K562 (cell line): ENCODE measurements around the gene UIMC1. TPM values are rescaled to one million over a fixed set of nuclear protein-coding genes. Genes with fewer than 3 reads are reported as not detected.
A peak's percentile ranks its signal among the peaks of the same experiment; 100 is the strongest.

Source experiments
- ATAC-seq: fragments of 200-7000 bp; cut with Tn5 transposase; 3 replicates; pipeline ENCODE4 v1.9.1; 2020; ENCODE audit warnings: moderate library complexity
- BruUV-seq: library from RNA; stranded (reverse); fragments of 400-500 nt; replicated peaks from 2 replicates; lab custom pipeline; 2021; lab: Mats Ljungman, UMichigan
- CTCF ChIA-PET: fragments of 300-600 bp; formaldehyde crosslinking; extraction: SDS; loops from one replicate; lab custom pipeline; 2021; ENCODE audit warnings: low intra/inter-chr PET ratio; lab: Yijun Ruan, JAX
- POLR2A ChIA-PET: fragments of 300-600, 350-650 bp; sonication (Branson Sonifier 250); formaldehyde crosslinking; extraction: SDS; loops from one replicate; lab custom pipeline; 2021; ENCODE audit warnings: antibody characterized with exemption, inconsistent platforms; lab: Yijun Ruan, JAX
- DNase-seq, 4 experiments: peaks; one replicate each; pipeline versions ENCODE4 v3.0.0 to v3.0.0-alpha.2; 2011 to 2018; ENCODE audit warnings: low spot score in 3 of 4, mixed read lengths in 3 of 4; ENCODE audit errors: extremely low read depth in 1 of 4
- FAIRE-seq: peaks from 2 replicates; lab custom pipeline; 2011; peaks lifted over from hg19 to GRCh38; lab: Jason Lieb, UNC
- H2AFZ ChIP-seq: 2 replicates; pipeline ENCODE4 v1.6.0; 2011; ENCODE audit warnings: low read depth, low read length, control low read depth, inconsistent platforms
- H3K27ac ChIP-seq: fragments of 200-600 bp; 3 replicates; pipeline ENCODE4 v1.8.0; 2011; ENCODE audit warnings: low read depth, mild to moderate bottlenecking, control low read depth, inconsistent platforms, low read length, moderate library complexity, mixed read lengths; ENCODE audit errors: extremely low read depth
- H3K27me3 ChIP-seq, 2 experiments: fragments of 300-600 bp in 1 of 2; 2 replicates in 1 of 2; 3 replicates in 1 of 2; pipeline versions ENCODE4 v1.6.0 to v1.8.0; 2011; ENCODE audit warnings: inconsistent platforms in 2 of 2, low read length in 2 of 2, mild to moderate bottlenecking in 1 of 2, mixed read lengths in 1 of 2, moderate library complexity in 1 of 2; ENCODE audit not compliant: control insufficient read depth in 2 of 2, insufficient read depth in 2 of 2
- H3K36me3 ChIP-seq: fragments of 300-600 bp; 3 replicates; pipeline ENCODE4 v1.8.0; 2011; ENCODE audit warnings: mild to moderate bottlenecking, low read length, inconsistent platforms; ENCODE audit not compliant: control insufficient read depth, insufficient read depth
- H3K4me1 ChIP-seq, 2 experiments: fragments of 200-600 bp in 1 of 2; replicated peaks in 1 of 2; 2 replicates in 1 of 2; 3 replicates in 1 of 2; pipeline versions ENCODE4 v1.5.1 to v1.8.0; 2011; ENCODE audit warnings: inconsistent platforms in 2 of 2, low read length in 2 of 2, mild to moderate bottlenecking in 1 of 2, mixed read lengths in 1 of 2, moderate library complexity in 1 of 2; ENCODE audit not compliant: control insufficient read depth in 2 of 2, insufficient read depth in 2 of 2
- H3K4me2 ChIP-seq: 2 replicates; pipeline ENCODE4 v1.6.1; 2011; ENCODE audit warnings: low read length, control low read depth, inconsistent platforms, mixed read lengths; ENCODE audit not compliant: insufficient read depth
- H3K4me3 ChIP-seq: fragments of 200-600 bp; sonication (generic), shearing (Covaris generic); 2 replicates; pipeline ENCODE4 v1.5.1; 2016; ENCODE audit warnings: control low read depth, inconsistent platforms
- H3K79me2 ChIP-seq: fragments of 200-600 bp; 3 replicates; pipeline ENCODE4 v1.8.0; 2011; ENCODE audit warnings: low read length, inconsistent platforms; ENCODE audit not compliant: control insufficient read depth, insufficient read depth
- H3K9ac ChIP-seq, 2 experiments: 2 replicates each; pipeline versions ENCODE4 v1.6.0 to v1.6.1; 2011; ENCODE audit warnings: low read depth in 2 of 2, low read length in 2 of 2, control low read depth in 1 of 2, inconsistent platforms in 1 of 2, mild to moderate bottlenecking in 1 of 2, mixed read lengths in 1 of 2; ENCODE audit not compliant: insufficient read depth in 1 of 2
- H3K9me1 ChIP-seq: one replicate; pipeline ENCODE4 v1.6.0; 2011; ENCODE audit warnings: inconsistent platforms, mild to moderate bottlenecking, low read length, moderate library complexity; ENCODE audit not compliant: control insufficient read depth, insufficient read depth
- H3K9me3 ChIP-seq: replicated peaks from 2 replicates; pipeline ENCODE4 v1.5.1; 2011; ENCODE audit warnings: low read depth, low read length, inconsistent platforms; ENCODE audit not compliant: control insufficient read depth, insufficient read depth
- H4K20me1 ChIP-seq: replicated peaks from 2 replicates; pipeline ENCODE4 v1.6.1; 2011; ENCODE audit warnings: low read length, inconsistent platforms, mixed read lengths; ENCODE audit not compliant: control insufficient read depth, insufficient read depth
- ARID2 ChIP-seq: fragments of 450-650 bp; IDR thresholded peaks from 2 replicates; pipeline ENCODE4 v1.6.1; 2017; ENCODE audit warnings: antibody characterized with exemption, mild to moderate bottlenecking
- CEBPB ChIP-seq: fragments of 450-650 bp; IDR thresholded peaks from 2 replicates; pipeline ENCODE4 v1.6.1; 2016; ENCODE audit warnings: missing genetic modification characterization, missing compliant biosample characterization
- CEBPG ChIP-seq, 3 experiments: fragments of 200-800 bp in 1 of 3; sonication (Bioruptor generic) in 1 of 3; sonication (generic) in 1 of 3; formaldehyde crosslinking in 1 of 3; IDR thresholded peaks in 2 of 3; conservative IDR thresholded peaks in 1 of 3; 2 replicates each; pipeline versions ENCODE4 v1.6.1 to v1.8.0; 2016 to 2022; ENCODE audit warnings: missing compliant biosample characterization in 2 of 3, missing genetic modification characterization in 2 of 3, mild to moderate bottlenecking in 1 of 3, missing genetic modification reagents in 1 of 3
- CTBP1 ChIP-seq: fragments of 450-650 bp; IDR thresholded peaks from 2 replicates; pipeline ENCODE4 v1.6.1; 2016; ENCODE audit warnings: borderline replicate concordance
- FOXA3 ChIP-seq, 2 experiments: fragments of 450-650 bp in 1 of 2; sonication (generic) in 1 of 2; formaldehyde crosslinking; IDR thresholded peaks in 1 of 2; conservative IDR thresholded peaks in 1 of 2; 2 replicates each; pipeline versions ENCODE4 v1.4.0 to v1.8.0; 2020 to 2022; ENCODE audit warnings: mild to moderate bottlenecking in 2 of 2, missing genetic modification reagents in 1 of 2
- HMBOX1 ChIP-seq: sonication (generic); IDR thresholded peaks from 2 replicates; pipeline ENCODE4 v1.6.1; 2016
- KDM4B ChIP-seq, 2 experiments: fragments of 450-650 bp in 1 of 2; sonication (generic) in 1 of 2; IDR thresholded peaks; 2 replicates each; pipeline ENCODE4 v1.6.1; 2016 to 2017; ENCODE audit warnings: borderline replicate concordance in 2 of 2, antibody characterized with exemption in 1 of 2, low read depth in 1 of 2, mild to moderate bottlenecking in 1 of 2
- MEF2D ChIP-seq: conservative IDR thresholded peaks from 2 replicates; pipeline ENCODE4 v1.6.1; 2016; ENCODE audit warnings: low read depth, missing genetic modification characterization, missing compliant biosample characterization
- PHF20 ChIP-seq: fragments of 450-650 bp; IDR thresholded peaks from 2 replicates; pipeline ENCODE4 v1.6.1; 2018; ENCODE audit not compliant: partially characterized antibody
- RAD21 ChIP-seq, 2 experiments: fragments of 250-450 bp in 1 of 2; fragments of 450-650 bp in 1 of 2; sonication (Bioruptor Pico) in 1 of 2; formaldehyde crosslinking in 1 of 2; IDR thresholded peaks in 1 of 2; conservative IDR thresholded peaks in 1 of 2; 2 replicates each; pipeline versions ENCODE4 v1.4.0 to v1.8.0; 2020 to 2022; ENCODE audit warnings: mild to moderate bottlenecking in 2 of 2, moderate library complexity in 1 of 2
- RBBP5 ChIP-seq: fragments of 200-600 bp; sonication (generic); IDR thresholded peaks from 2 replicates; pipeline ENCODE4 v1.6.1; 2012; ENCODE audit warnings: borderline replicate concordance, mild to moderate bottlenecking, low read length, control low read depth, inconsistent platforms; ENCODE audit not compliant: insufficient read depth, poor library complexity, severe bottlenecking
- ZNF436 ChIP-seq: fragments of 250-450, 450-650 bp; sonication (Bioruptor Pico); formaldehyde crosslinking; IDR thresholded peaks from 2 replicates; pipeline ENCODE4 v1.7.0; 2020; ENCODE audit warnings: mild to moderate bottlenecking
- WGBS: fragments of 100-300 bp; shearing (Covaris generic); methylation state at CpG from one replicate; pipeline ENCODE4 v1.1.6; 2016; ENCODE audit warnings: low coverage, mixed read lengths; ENCODE audit not compliant: insufficient coverage; ENCODE audit errors: missing lambda C conversion rate; 5-methylcytosine and 5-hydroxymethylcytosine counted together
- in situ Hi-C: fragments of 300-500 bp; cut with MboI; formaldehyde crosslinking; loops from 4 replicates; pipeline ENCODE4 v1.15.0; 2018; ENCODE audit warnings: inconsistent platforms, mixed read lengths
- intact Hi-C: fragments of 100-400 bp; cut with micrococcal nuclease; formaldehyde crosslinking; loops from 2 replicates; pipeline ENCODE4 v1.14.2; 2022
- polyA plus RNA-seq, 8 experiments: library from polyadenylated mRNA; depleted of rRNA in 4 of 8; stranded (reverse) in 5 of 8; unstranded in 3 of 8; fragments of >200 nt; fragmentation: Nextera tagmentation in 2 of 8; fragmentation: Illumina TruSeq in 1 of 8; extraction: Ambion mirVana in 2 of 8; extraction: Trizol in 1 of 8; gene quantifications; 2 replicates each; pipeline versions ENCODE4 v1.2.1 to v1.2.3, GENCODE V29; 2011 to 2014; ENCODE audit warnings: inconsistent platforms in 1 of 8, missing spikeins in 1 of 8
- total RNA-seq, 7 experiments: library from RNA; depleted of rRNA in 6 of 7; stranded (reverse); fragments of >200 nt in 6 of 7; fragmentation: Illumina TruSeq in 2 of 7; extraction: Trizol in 2 of 7; gene quantifications; 2 replicates each; pipeline versions ENCODE4 v1.2.1 to v1.2.3, GENCODE V29; 2011 to 2021; ENCODE audit warnings: low replicate concordance in 1 of 7

UIMC1 gene
- total and polyA plus RNA-seq, 9 of the 15 experiments (the other 6 are each of a cell fraction or from before 2014, with no cell fraction given), result 14.9 to 51.7 (median 36.8) TPM

DNA sequence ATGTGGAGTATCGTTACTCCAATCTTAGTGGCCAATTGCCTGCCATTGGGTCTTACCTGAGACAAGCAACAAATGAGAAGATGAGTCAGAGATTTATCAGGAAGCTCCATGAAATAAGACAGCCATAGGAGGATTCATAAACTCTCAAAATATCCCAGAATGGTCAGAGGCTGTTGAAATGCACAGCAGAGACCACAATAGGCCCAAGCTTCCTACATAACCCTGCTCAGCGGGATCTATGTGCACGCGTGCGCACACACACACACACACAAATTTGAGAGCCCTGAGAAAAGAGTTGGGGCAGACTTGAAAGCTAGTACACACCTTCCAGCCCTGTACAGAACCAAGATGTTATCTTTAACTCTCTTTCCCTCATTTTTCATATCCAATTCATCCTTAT, 9.8 kb downstream of the UIMC1 start (continued):
- peak; percentile 15 for TF ChIP-seq PHF20
- TF ChIP-seq KDM4B (IDR thresholded peaks at IDR 0.05; ENCODE audit: borderline replicate concordance in 2 of 2, low read depth in 1 of 2), result no peak

GRCh38 chr5:176995896-176996767, 10.4 kb downstream of the UIMC1 start:
- ATAC-seq (peak; percentile 11), DNase-seq (no peak), FAIRE-seq (peak; percentile 73)
- TF ChIP-seq CEBPG (CRISPR knock-in tag; IDR thresholded peaks at IDR 0.05) (no peak), CEBPG (tag; conservative IDR thresholded peaks at IDR 0.05 in 1 of 2, IDR thresholded peaks at IDR 0.05 in 1 of 2) (peak in 1 of 2 experiments; percentile 59; a peak in 2 of 4 replicates), CEBPB (tag) (peak; percentile 38), RAD21 (CRISPR knock-in tag; conservative IDR thresholded peaks at IDR 0.05 in 1 of 2, IDR thresholded peaks at IDR 0.05 in 1 of 2) (0 out of 4 replicates have a peak, but pooled peaks of 1 of the 2 experiments have one; percentile 3), HMBOX1 (peak; percentile 74; the same call in 1 of the 2 replicates), CTBP1 (0 out of 2 replicates have a peak, but pooled peaks have one; percentile 44), ZNF436 (CRISPR knock-in tag) (no peak), RBBP5 (peak; percentile 29), FOXA3 (CRISPR knock-in tag; conservative IDR thresholded peaks at IDR 0.05 in 1 of 2, IDR thresholded peaks at IDR 0.05 in 1 of 2) (peak in 1 of 2 experiments; percentile 71; a peak in 2 of 4 replicates), MEF2D (tag) (peak; percentile 68; the same call in 1 of the 2 replicates), ARID2 (no peak)
- Histone ChIP-seq H3K4me1 (peaks cover 26 to 31% of the 10 kb centered on the region in 2 experiments), H3K27ac (peak overlapping the region; percentile 38; the same call in 2 of the 3 replicates), H3K9me1 (peaks cover 7% of the 10 kb centered on the region), H3K9ac (no peak overlapping the region), H3K27me3 (no peaks in the 10 kb centered on the region), H3K36me3 (peaks cover 9% of the 10 kb centered on the region; the same call in 2 of the 3 replicates), H3K4me2 (peak overlapping the region; percentile 15; the same call in 1 of the 2 replicates), H2AFZ (no peak overlapping the region), H4K20me1 (peaks cover 29% of the 10 kb centered on the region), H3K4me3 (no peak overlapping the region), H3K79me2 (peaks cover 89% of the 10 kb centered on the region), H3K9me3 (peaks cover 4% of the 10 kb centered on the region)
- CTCF ChIA-PET, result interaction anchor here (1.5 kb wide), 1 partner anchor 10 kb away, joined by 3 read pairs; the partner anchor contains the start of gene UIMC1
- intact Hi-C loops (no loop called here), in situ Hi-C loops (no loop called here)
- 24% methylated on average over 4 of the region's 4 CpGs for whole genome bisulfite sequencing
- POLR2A ChIA-PET, result interaction anchor here (0.6 to 4.0 kb wide), 6 partner anchors 9 to 138 kb away, joined by 3 to 45 read pairs (median 4); partner anchors contain the start of genes NSD1, UIMC1 and ZNF346
- BruUV-seq, result no TSS peak
